SW 1271 (cell line): ENCODE results near the gene PDCD2.
"Not testable (repeated sequence)": the region's sequence is repeated elsewhere in the genome, so short reads cannot be mapped to it uniquely, and the experiment has no call there.

Source experiments
- DNase-seq, 2 experiments: peaks; one replicate each; lab custom pipeline; 2025; lab: John Stamatoyannopoulos, UW

The PDCD2 gene

GRCh38 chr6:170552765-170553533 lies 31.5 kb downstream of the PDCD2 start, which contains the start of gene PSMB1:
Gene PSMB1, minus strand, starts transcription at chr6:170553307. Its CDS starts 65 bp downstream, at chr6:170553242.
- DNase-seq = peak; percentile 86 to 91

GRCh38 chr6:170545405-170545804 lies 39.0 kb downstream of the PDCD2 start:
- no peak for DNase-seq

- DNase-seq = no peak
These were observed 42.3 kb downstream of the PDCD2 start for GRCh38 chr6:170542031-170542719.

- DNase-seq = no peak
These were observed 47.1 kb downstream of the PDCD2 start for GRCh38 chr6:170537329-170537728.

- no peak for DNase-seq
These were observed 47.8 kb downstream of the PDCD2 start for GRCh38 chr6:170536671-170537070.

GRCh38 chr6:170535004-170535403 lies 49.4 kb downstream of the PDCD2 start:
- no peak for DNase-seq

GRCh38 chr6:170533792-170534191 lies 50.6 kb downstream of the PDCD2 start:
- DNase-seq = no peak

GRCh38 chr6:170532867-170533488 lies 51.5 kb downstream of the PDCD2 start:
- DNase-seq = no peak

GRCh38 chr6:170529839-170530469 lies 54.5 kb downstream of the PDCD2 start:
- peak; percentile 37 to 61 for DNase-seq

- not testable (repeated sequence) for DNase-seq
These were observed 56.4 kb downstream of the PDCD2 start for GRCh38 chr6:170527995-170528394.

- DNase-seq = no peak
These were observed 58.6 kb downstream of the PDCD2 start for GRCh38 chr6:170525795-170526194.
